NCI-H69 (cell line): ENCODE data around the gene TMEM203.

Source experiments
- DNase-seq: peaks from one replicate; lab custom pipeline; 2025; lab: John Stamatoyannopoulos, UW

The TMEM203 gene

DNA sequence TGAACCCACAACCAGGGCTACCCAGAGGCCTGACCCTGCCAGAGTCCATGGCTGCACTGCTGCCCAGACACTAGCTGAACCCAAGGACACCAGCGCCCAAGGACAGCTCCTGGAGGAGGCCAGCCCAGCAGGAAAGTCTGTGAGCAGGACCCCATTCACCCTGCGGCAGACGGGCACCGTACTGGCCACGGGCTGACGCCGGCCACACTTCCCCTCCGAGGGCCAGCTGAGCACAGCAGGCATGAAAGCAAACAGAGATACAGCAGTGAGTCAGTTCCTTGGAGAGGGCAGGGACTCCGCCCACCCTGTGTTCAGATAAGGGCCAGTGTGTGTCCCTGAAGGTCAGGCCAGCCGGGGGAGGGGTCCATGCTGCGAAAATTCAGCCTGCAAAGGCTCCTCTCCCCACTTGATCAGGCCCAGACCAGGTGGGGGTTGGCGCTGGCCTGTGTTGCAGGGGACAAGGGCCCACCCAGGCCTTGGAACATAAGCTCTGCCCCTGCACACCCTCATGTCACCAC, 13.4 kb upstream of the TMEM203 start:
- peak; percentile 46 for DNase-seq

DNA sequence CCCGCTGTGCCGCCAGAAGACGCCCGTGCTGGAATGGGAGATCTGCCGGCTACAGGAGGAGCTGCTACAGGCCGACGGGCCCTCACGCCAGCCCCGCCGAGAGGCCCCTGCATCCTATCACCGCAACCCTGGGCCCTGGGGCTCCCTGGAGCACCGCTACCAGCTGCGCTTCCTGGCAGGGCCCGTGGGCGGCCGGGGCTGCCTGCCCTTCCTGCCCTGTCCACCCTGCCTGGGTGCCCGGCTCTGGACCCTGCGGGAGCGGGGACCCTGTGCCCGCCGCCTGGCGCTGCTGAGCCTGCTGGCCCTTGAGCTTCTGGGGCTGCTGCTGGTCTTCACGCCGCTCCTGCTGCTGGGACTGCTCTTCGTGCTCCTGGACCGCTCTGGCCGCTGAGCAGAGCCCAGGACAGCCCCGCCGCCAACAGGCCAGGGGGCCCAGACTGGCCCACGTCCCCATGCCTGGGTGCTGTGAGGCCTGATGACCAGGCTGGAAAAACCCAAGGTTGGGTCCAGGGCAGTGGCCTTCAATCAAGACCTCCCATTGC, 12.8 kb upstream of the TMEM203 start:
- DNase-seq = no peak

DNA sequence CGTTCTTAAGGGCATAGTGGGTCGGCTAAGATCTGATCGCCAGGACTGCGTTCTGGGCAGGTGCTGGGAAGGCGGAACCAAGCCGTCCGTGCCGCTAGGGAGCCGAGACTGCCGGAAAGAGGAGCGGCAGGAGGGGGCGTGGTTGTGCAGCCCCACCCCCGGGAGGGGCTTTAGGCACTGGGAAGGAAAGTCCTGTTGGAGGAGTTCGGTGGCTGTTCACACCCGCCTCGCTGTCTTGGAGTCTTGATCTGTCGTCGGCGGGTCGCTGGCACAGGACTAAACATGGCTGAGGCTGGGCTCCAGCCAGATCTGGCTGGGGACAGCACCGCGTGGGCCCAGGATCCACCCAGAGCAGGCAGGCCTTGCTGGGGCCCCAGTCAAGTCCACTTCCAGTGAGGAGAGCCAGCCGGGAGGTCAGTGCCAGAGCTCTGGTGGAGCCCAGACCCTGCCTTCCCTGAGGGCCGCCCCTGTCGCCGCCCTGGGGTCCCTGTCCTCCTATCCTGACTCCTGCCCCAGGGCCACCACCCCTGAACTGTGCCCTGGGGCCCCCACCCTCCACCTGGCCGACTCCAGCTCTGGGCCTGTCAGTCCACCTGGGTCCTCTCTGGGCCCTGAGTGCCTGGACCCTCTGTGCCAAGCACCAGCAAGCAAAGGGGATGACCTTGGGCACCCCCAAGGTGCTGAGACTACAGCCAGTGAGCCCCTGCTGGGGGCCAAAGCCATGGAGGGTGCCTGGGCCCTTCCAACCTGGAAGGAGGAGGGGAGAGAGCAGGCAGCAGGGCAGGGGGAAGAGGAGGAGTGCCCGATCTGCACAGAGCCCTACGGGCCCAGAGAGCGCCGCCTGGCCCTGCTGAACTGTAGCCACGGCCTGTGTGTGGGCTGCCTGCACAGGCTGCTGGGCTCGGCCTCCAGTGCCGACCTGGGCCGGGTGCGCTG, 12.1 kb upstream of the TMEM203 start:
- peak; percentile 77 for DNase-seq

DNA sequence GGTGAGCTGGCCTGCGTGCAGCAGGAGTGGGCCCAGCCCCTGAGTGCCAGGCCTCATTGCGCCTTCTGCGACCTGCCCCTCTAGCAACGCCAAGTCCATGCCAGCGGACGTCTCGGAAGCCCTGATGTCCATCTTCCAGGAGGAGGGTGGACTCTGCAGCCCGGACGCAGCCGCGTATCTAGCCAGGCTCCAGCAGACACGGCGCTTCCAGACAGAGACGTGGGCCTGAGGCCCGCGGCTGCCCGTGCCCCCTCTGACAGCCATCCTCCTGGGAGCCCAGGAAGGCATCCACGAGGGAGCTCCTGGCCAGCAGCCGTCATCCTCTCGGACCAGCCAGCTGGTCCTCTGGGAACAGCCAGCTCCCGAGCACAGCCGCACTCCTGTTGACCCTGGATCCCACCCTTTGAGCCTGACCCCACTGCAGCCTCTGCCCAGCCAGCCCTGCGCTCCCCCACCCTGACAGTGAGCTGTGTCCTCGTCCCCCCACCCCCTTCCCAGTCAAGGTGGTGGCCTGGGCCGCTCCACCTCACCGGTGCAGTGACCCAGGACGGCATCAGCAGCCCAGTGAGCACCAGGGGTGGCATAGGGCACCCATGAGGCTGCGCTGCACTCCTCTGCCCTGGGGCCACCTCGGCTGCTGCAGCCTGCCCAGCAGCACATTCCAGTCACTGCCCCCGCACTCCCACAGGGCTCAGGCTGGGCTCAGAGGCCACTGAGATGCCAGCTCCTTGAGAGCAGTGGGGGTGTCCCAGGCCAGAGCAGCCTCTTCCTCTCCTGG, 10.9 kb upstream of the TMEM203 start:
- no peak for DNase-seq

DNA sequence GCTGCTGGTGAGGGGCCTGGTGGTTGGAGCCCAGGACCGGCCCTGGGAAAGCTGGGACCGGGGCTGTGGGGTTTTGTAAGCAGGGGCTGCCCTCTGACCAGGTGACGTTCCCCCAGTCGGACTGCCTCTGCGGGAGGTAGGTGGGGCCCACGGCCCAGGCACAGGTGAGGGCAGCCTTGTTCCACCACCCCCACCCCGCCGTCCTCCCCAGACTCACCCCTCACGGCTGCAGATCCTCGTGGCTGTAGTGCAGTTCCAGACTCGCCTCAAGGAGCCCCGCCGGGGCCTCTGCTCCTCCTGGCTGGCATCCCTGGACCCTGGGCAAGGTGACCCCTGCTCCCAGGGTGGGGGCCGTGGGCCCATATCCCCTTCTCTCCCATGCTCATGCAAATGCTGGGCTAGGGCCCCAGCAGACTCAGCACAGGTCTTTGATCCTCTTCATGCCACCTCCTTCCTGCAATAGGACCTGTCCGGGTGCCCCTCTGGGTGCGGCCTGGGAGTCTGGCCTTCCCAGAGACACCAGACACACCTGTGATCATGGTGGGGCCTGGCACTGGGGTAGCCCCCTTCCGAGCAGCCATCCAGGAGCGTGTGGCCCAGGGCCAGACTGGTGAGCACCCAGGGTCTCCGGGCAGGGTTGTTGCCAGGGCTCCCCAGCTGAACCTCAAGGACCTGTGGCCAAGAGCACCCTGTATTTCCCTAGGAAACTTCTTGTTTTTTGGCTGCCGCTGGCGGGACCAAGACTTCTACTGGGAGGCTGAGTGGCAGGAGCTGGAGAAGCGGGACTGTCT, 9.9 kb upstream of the TMEM203 start:
- DNase-seq = no peak

DNA sequence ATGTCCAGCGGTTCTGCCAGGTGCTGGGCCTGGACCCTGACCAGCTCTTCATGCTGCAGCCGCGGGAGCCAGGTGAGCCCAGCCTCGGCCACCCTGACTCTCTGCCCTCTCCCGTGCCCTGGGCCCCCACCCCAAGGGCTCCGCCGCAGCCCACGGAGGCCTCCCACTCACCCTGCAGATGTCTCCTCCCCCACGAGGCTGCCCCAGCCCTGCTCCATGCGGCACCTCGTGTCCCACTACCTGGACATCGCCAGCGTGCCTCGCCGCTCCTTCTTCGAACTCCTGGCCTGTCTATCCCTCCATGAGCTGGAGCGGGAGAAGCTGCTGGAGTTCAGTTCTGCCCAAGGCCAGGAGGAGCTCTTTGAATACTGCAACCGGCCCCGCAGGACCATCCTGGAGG, 9.2 kb upstream of the TMEM203 start:
- DNase-seq = no peak

DNA sequence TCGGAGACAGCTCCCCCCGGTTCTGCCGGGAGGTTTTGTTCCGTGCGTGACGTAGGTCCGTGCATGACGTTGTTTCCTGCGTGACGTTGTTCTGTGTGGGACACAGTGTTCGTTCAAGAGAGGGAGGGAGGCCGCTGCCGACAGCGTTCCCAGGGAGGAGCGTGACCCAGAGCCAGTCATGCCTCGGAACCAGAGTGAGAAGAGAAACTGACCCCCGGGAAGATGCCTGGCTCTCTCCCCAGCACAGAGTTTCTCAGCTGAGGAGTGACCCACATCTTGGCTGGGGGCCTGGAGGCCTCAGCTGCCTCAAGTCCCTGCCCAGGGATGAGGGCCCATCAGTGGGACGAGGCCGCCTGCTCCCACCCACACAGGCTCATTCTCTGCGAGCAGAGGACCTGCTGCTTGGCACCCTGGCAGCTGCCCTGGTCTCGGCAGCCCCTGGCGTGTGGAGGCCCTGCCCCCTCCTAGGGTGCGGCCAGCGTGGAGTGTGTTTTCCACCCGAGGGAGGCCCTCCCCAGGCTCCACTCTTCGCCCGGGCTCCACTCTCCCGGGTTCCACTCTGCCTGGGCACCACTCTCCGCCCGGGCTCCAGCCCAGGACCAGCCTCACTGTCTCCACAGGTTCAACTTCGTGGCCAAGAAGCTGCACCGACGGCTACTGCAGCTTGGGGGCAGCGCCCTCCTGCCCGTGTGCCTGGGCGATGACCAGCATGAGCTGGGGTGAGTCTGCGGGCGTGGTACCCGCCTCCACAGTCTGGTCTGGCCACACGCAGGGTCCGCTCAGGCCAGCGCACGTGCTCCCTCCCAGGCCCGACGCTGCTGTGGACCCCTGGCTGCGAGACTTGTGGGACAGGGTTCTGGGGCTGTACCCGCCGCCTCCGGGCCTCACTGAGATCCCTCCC, 8.0 kb upstream of the TMEM203 start:
- DNase-seq = no peak

DNA sequence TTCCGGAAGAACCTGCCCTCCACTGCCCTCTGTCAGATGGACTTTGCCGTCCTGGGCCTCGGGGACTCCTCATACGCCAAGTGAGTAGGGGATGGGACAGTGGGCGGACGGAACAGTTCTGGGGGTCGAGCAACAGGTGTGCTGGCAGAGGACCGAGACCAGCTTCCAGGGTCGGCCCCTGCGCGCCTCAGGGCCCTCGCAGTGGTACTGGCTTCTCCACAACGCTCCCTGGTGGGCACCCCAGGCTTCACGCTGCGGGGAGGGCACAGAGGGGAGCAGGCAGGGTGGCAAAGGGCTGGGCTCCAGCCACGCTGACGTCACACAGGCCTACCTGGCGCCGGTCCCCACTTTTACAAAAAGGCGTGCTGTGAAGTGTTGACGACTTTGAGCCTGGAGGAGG, 7.1 kb upstream of the TMEM203 start:
- DNase-seq = no peak

DNA sequence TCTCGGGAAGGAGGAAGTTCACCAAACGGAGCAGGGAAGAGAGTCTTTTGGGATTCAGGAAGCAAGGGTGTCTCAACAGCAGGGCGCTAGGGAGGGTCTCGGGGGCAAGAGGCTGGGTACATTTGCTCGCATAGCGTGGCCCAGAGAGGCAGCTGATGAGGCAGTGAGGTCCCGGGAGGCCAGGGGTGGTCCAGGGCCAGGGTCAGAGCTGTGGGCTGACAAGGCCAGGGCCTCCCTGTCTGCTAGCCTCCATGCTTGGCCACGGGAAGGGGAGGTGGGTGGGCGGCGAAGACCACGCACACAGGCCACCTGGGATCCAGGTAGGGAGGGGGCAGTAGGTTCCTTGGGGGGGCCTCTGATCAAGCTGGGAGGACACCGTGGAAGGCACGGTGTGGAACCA, 6.1 kb upstream of the TMEM203 start:
- no peak for DNase-seq

DNA sequence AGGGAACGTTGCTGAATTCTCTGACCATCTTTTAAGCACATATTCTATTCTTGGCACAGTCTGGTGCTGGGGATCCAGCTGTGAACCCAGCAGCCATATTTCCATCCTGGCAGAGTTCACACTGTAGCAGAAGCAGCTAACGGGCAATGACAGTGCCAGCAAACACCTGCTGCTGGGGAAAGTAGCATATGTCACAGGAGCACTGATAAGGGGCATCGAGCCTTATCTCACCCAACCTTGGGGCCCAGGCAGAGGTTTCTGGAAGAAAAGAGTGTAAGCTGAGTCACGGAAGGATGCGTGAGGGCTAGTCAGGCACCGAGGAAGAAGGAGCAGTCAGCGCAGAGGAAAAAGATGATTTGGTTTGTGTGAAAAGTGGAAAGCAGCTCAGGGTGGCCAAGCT, 1.2 kb upstream of the TMEM203 start:
- DNase-seq = no peak

DNA sequence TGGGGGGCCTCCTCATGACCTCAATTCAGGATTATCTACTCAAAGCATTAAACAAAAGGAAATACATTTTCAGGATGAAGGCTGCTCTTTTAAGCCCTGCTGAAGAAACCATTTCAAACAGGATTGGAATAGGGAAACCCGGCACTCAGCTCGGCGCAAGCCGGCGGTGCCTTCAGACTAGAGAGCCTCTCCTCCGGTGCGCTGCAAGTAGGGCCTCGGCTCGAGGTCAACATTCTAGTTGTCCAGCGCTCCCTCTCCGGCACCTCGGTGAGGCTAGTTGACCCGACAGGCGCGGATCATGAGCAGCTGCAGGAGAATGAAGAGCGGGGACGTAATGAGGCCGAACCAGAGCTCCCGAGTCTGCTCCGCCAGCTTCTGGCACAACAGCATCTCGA, 720 bp downstream of the TMEM203 start:
- DNase-seq = no peak

DNA sequence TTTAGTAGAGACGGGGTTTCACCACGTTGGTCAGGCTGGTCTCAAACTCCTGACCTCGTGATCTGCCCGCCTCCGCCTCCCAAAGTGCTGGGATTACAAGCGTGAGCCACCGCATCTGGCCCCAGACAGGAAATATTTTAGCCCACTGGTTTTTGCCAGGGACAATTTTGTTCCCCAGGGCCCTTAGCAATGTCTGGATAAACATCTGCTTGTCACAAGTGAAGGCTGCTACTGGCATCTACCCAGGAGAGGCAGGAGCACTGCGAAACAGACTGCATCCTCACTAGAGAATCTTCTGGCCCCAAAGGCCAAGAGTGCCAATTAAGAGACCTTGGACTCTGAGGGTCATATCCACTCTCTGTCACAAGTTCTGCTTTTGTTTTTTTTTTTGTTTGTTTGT, 2.5 kb downstream of the TMEM203 start:
- DNase-seq = no peak

DNA sequence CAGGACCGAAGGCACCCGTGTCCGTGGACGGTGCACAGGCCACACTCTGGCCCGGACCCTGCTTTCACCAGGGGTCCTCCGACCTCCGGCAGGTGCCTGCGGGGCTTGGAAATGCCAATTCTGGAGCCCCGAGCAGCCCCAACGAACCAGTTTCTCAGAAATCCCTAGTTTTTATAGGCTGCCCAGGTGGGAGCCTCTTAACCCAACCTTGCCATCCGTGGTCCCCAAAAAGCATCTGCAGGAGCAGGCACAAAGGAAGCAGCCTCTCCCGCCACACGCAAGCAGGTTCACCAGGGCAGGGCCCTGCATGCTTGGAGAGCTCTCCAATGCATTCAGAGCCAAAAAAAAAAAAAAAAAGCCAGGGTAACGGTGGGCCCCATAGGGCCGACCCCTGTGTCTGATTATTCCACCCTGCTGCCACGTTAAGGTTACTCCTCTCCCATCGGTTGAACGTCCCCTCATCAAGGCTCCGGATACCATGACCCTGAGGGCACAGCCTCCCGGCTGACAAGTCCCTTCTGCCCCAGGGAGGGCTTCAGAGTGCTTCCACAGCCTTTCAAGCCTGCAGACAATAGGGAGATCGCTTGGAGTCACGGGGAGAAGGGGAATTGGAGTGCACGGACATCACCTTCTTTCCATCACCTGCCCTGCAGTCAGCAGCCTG, 4.1 kb downstream of the TMEM203 start:
- no peak for DNase-seq

DNA sequence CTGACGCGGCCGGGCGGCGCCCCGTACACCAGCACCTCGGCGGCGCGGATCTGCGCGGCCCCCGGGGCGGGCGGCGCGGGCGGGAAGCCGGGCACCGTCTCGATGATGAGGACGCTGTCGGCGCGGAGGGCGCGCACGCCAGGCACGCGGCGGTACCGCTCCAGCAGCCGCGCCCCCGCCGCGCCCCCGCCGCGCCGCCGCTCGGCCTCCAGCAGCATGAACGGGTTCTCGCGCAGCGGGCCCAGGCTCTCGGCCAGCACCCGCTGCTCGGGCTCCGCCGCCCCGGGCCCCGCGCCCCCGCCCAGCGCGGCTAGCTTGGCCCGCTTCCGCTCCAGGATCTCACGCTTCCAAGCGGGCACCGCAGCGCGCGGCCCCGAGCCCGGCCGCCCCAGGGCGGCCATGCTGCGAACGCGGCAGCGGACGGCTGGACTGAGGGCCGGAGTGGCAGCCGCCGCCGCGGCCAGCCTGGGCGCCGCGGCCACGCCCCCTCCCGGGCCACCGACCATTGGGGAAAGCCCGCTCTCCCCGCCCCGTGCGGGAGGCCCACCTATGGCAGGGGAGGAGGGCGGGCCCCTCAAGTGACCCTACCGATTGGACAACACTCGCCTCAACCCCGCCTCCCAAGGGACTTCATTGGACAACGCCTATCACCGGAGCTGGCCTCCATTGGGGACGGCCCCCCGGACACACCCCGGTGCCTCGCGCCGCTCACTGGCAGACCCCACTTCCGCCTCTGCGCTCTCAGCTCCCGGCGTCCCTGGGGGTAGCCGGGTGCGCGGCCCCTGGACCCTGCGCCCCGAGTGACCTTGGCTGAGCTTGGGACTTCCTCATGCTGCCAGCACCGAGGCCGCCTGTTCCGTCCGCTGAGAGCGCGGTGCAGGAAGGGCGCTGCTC, 4.9 kb downstream of the TMEM203 start, which contains the start of gene TPRN:
TSS of gene TPRN (minus strand) at position 431 of the 894 bp plus-strand sequence. CDS start at position 401, 30 bp downstream.
- DNase-seq = peak; percentile 100

DNA sequence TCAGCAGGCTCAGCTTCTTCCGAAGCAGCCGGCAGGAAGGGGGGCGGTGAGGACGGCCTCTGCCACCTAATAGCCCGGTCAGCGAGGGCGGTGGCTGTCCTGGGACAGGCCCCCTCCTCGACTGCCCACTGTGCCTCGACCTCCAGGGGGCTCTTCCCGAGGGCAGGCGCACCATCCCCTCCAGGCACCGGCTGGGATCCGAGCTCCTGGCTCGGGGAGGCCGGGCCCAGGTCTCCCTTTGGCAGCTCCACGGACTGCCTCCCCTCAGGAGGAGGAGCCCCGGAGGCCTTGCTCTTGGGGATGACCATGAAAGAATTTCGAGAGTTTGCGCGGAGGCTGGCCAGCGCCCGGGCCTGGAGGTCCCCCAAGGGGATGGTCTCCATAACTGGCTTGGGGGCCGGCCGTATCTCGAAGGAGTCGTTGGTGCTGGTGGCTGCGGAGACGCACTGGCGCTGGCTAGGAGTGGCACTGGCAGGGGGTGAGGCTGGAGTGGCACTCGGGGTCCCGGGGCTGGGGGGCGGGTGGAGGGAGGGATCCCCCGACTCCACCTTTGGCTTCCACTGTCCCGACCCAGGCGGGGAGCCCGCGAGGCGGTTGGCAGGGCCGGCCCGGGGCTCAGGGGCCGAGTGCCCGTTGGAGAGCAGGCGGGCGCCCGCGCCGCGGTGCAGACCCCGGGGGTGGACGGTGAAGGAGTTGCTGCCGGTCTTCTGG, 5.9 kb downstream of the TMEM203 start:
- no peak for DNase-seq

DNA sequence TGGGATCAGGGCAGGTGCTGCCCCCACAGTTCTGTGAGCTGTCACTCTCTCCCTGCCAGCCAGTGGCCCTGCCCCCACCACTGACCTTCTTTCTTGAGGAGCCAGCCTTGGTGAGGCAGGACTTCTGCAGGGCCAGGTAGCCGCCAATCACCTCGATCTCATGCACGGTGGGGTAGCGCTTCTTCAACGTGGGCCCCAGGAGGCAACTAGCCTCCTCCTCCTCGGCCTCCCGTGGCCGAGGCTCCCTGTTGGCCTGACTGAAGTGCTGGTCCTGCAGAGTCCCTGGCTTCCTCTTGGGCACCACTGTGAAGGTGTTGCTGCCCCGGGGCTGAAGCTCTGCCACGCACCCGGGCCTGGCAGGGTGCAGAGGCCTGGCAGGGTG, 6.6 kb downstream of the TMEM203 start:
- no peak for DNase-seq

DNA sequence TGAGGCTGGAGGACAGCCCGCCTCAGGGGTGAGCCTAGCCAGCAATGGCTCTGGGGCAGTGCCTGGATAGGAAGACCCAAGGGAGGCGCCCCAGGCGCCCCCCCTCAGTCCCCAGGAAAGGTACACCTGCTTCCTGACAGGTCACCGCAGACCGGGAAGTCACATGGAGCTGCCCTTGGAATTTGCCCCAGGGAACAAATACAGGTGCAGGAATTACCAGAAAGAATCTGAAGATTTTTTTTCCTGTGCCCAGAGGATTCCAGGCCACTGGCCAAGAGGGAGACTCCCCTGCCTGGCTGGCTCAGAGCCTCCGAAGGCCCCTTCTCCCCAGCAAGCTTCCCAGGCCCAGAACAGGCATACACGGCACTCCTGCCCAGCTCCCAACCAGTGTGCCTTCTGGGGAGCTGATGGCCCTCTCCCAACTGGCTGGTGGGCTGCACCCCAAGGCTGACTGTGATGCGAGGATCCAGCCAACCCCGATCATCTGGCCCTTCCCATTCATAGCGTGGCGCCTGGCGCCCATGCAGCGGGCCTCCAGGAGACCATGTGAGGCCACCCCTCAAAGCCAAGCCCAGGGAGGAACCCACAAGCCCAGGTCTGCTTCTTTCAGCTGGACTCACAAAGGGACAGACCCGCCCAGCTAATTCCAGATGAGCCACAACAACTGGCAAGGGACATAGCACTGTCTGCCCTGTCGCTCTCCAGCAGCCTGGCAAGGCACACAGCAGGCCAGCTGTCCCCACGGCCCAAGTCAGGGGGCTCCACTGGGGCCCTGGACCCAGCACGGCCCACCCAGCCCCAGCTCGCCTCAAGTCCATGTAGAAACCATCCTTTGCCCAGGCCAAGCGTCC, 7.2 kb downstream of the TMEM203 start:
- no peak for DNase-seq
